GM18907 (cell line): Measurements from ENCODE around the gene RELL1.
"Not testable (repeated sequence)": the region's sequence is repeated elsewhere in the genome, so short reads cannot be mapped to it uniquely, and the experiment has no call there.

Experiments used
- ATAC-seq: cut with Tn5 transposase; IDR thresholded peaks from one replicate; pipeline ENCODE4 v1.9.1; 2021; ENCODE audit warnings: mild to moderate bottlenecking, moderate library complexity; ENCODE audit not compliant: unreplicated experiment

RELL1 gene

DNA sequence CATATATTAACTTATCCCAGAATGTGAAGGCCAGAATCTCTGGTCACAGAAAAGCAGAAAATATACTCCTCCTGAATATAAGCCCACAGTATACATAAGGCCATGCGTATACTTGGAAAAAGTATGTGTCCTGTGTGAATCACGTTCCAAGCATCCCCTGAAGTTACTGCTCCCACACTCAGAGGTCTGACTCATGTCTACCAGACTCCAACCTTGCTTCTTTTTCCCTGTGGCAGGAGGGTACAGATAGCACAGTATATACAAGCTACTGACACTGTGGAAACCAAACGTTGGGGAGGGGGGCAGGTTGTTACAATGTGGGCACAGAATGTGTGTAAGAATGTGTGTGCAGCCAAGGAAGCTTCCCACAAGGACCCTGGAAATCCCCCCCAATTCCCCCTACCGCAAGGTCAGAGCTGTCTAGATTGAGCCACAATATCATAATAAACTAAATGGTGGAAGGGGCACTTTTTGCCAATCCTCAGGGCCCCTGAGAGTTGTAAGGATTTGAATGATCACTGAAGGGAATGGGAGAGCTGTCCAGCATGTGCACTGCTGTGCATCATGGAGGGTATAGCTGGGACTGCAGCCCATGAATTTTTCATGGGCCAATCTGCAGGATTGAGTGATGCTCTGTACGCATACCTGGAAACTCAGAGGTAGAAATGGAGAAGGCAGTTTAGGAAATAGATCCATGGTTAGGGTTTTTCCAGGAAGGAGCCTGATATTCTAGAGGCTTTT is 7.4 kb upstream of the RELL1 start:
- ATAC-seq: no peak

GRCh38 chr4:37693030-37693429 is 6.9 kb upstream of the RELL1 start:
- no peak for ATAC-seq

DNA sequence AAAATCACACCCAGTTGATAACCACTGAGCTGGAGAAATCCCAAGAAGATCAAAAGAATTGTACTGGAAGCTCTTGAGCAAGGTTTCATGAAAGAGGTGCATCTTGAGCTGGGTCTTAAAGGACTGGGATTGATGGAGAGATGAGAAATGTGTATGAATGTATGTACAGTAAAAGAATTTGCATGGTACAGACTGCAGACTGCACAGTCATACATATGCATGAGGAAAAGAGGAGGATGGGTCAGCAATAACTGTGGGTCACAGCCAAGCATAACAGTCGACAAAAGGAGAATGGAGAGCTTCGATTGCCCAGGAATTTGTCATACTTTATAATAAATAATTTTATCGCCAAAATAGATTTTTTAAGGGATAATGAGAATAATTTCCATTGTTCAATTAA is 4.8 kb upstream of the RELL1 start:
- no peak for ATAC-seq

DNA sequence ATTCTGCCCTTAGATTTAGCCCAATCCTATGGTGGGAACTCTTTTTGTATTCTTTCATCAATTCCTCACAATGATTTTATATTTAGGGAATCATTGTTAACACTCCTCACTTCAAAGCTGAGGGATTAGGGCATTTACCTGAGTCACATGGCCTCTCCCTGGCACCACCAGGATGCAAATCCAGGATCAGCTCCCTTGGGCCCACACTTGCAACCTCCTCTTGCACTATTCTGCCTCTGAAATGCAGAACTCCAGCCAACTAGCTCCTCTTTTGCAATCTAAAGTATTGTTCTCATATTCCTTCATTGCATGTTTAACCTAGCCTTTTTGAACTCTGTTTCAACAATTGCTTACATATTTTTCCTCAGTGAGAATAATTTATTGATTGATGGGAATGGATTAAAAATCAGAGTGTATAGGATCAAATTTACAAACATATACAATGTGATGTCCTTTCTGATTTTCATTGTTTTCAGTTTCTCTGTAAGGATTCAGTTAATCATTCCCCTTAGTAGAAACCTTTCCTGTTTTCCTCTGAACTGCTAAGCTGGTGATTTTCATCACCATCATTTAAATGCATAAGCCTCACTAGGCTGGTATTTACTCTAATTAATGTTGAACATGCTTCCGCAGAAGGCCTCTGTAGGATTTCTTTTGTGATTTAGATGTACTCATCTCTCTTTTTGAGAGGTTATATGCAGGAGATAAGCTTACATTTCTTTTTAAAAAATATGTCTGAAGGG is 3.3 kb upstream of the RELL1 start:
- no peak for ATAC-seq

DNA sequence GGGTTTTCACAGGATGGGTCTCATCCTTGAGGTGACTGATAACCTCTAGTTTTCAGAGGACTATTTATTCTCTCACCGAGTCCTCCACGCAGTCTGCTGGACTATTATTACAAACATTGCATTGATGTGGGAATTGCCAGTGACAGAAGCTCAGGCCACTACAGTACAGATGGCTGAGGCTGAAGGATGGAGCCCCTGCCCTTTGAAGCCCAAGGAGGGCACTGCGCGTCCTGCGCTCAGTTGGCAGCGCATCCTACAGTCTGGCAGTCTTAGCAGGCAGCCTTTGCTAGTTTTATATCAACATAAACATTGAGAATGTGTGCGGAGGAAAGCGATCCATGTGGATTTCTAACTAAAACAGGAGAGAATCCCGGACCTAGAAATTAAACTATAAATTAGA is 1.5 kb upstream of the RELL1 start:
- ATAC-seq: no peak

DNA sequence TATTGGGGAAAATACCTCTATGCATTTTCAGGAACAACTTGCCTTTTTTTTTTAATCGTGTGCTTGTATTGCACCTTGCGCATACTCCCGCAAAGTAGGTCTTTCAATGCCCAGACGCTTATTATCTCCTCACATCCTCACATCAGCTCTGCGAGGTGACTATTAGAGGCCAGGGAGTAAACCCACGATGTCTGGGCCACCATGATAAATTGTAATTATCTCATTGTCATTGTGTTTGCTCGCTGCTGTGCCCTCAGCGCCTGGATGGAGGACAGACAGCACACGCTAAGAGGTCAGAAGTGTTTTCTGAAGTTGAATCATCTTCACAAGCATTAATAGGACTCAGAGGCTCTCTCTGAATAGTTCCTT is 1.0 kb upstream of the RELL1 start:
- no peak for ATAC-seq

- ATAC-seq: peak; percentile 28
These were observed 278 bp downstream of the RELL1 start for GRCh38 chr4:37685823-37686372.

- ATAC-seq: no peak
These were observed 884 bp downstream of the RELL1 start for GRCh38 chr4:37685161-37685822.

- no peak for ATAC-seq
These were observed 2.0 kb downstream of the RELL1 start for GRCh38 chr4:37684154-37684553.

- ATAC-seq: peak; percentile 34
These were observed 3.3 kb downstream of the RELL1 start for GRCh38 chr4:37682701-37683401.

DNA sequence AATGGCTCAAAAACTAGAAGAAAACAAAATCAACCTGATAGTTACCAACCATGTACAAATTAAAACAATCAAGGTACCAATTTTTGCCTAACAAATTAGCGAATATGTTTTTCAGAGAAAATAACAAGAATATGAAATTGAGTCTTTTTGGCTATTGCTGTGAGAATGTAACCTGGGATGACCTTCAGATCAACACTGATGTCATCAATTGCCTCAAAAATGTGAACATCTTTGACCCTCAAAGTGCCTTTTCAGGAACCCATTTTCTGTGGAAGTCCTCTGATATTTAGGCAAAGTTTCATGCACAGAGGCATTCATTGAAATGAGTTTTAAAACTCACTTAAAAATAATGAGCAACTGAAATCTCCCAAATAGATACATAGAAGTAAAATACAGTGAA is 6.1 kb downstream of the RELL1 start:
- no peak for ATAC-seq

GRCh38 chr4:37679301-37679700 is 6.9 kb downstream of the RELL1 start:
- ATAC-seq: no peak

DNA sequence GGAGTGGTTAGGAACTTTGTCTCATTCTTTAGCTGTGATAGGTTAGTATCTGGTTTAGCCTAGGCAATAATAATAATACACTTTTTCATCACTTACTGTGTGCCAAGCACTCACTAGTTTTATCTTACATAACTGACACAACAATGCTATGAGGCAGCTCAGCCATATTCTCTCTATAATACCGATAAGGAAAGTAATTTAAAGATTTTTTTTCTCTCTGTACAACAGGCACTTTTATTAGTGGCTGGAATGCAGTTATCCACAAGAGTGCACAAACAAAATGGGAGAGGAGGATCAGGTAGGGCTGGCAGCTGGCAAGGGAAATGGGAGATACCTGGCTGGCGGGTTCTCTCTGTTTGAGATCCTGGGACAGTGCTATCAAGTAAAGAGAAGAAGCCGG is 7.6 kb downstream of the RELL1 start:
- no peak for ATAC-seq

- ATAC-seq: peak; percentile 93
These were observed 10.4 kb downstream of the RELL1 start for GRCh38 chr4:37675587-37676290.

GRCh38 chr4:37674439-37674838 is 11.7 kb downstream of the RELL1 start:
- ATAC-seq: no peak

DNA sequence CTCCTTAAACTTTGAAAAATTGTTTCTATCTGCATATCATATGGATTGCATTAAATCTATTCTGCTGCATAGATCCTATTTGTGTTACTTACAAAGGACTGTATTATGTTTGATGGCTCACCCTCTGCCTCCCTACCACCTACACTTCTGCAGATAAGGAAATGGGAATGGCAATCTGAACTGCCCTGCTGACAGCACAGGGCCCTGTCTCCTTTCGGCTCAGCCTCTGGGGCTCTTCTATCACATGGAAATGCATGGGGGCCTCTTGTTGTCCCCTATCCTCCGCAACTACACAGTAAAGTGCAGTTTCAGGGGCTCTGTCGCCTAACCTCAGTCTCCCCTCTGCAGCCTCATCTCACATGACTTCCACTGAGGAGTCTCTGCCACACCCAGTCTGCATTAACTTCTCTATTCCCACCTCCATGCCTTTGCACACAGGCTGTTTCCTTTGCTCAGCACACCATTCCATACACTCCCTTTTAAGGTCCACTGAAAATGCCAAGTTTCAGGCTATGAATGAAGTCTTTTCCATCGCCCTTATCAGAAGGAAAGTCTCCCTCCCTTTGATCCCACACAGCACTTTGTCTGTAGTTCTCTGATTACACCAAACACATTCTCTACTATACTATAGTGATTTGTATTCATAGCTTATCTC is 12.5 kb downstream of the RELL1 start:
- ATAC-seq: no peak

- ATAC-seq: no peak
These were observed 15.1 kb downstream of the RELL1 start for GRCh38 chr4:37671072-37671471.

- ATAC-seq: no peak
These were observed 15.9 kb downstream of the RELL1 start for GRCh38 chr4:37670249-37670648.

DNA sequence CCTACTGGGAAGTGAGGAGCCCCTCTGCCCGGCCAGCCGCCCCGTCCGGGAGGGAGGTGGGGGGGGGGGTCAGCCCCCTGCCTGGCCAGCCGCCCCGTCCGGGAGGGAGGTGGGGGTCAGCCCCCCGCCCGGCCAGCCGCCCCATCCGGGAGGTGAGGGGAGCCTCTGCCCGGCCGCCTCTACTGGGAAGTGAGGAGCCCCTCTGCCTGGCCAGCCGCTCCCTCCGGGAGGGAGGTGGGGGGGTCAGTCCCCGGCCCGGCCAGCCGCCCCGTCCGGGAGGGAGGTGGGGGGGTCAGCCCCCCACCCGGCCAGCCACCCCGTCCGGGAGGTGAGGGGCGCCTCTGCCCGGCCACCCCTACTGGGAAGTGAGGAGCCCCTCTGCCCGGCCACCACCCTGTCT is 17.1 kb downstream of the RELL1 start:
- ATAC-seq: not testable (repeated sequence)
